ENCODE measurements around the gene CD2AP.
"Not testable (repeated sequence)": the region's sequence is repeated elsewhere in the genome, so short reads cannot be mapped to it uniquely, and the experiment has no call there.

CD2AP gene

DNA sequence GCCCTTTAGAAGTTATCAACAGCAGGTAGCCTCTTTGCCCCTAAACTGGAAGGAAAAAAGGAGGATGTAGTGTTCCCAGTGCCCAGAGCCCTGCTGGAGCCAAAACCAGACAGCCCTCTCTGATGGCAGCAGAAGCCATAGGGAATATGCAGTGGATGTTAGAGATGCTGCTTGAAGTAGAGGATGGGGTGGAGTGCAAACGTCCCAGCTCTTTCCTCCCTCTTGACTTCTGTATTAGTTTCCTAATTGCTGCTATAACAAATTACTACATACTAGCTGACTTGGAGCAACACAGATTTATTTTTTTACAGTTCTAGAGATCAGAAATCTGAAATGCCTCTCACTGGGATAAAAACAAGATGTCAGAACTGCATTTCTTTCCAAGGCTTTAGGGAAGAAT lies 12.5 kb upstream of the CD2AP start:
- DNase-seq = no peak

DNA sequence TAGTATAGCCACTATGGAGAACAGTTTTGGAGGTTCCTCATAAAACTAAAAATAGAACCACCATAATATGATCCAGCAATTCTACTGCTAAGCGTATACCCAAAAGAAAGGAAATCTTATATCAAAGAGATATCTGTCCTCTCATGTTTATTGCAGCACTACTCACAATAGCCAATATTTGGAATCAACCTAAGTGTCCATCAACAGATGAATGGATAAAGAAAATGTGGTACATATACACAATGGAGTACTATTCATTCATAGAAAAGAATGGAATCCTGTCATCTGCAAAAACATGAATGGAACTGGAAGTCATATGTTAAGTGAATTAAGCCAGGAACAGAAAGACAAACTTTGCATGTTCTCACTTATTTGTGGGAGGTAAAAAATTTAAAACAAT lies 5.7 kb upstream of the CD2AP start:
- DNase-seq = no peak

DNA sequence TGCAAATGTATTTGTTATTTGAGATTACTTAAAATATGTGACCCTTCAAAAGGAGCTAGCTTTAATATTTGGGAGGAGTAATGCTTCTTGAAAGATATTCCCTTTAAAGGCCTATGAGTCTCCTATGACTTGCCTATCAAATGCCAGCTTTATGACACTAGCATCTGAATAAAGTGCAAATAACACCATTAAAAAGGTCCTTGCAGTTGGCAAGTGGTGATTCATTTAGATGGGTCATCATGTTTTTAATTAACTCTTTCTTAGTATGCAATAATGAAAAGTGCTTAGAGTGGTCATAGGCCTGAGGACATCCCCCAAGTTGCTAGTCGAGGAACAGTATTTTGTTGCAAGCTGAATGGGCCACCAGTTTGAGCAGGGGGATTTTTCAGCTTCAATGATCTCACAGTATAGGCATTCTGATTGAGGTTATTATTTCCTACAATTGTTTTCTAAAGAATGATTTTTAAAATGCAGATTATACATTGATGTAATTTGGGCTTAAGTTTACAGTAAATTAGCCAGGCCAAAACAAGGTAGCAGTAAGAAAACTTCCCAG lies 3.7 kb upstream of the CD2AP start:
- DNase-seq = no peak

DNA sequence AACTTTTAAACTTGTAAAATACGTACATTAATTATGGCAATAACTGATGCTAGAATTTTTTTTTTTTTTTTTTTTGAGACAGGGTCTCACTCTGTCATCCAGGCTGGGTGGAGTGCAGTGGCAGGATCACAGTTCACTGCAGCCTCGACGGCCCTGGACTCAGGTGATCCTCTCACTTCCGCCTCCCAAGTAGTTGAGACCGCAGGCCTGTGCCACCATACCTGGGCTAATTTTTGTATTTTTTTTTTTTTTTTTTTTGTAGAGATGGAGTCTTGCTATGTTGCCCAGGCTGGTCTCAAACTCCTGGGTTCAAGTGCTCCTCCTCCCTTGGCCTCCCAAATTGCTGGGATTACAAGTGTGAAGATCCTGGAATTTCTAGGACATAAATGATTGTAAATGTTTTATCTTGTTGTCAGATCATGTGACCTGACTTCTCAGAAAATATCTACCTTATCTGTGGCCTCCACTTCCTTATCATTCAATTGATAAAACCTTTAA lies 2.2 kb upstream of the CD2AP start:
- DNase-seq = no peak

DNA sequence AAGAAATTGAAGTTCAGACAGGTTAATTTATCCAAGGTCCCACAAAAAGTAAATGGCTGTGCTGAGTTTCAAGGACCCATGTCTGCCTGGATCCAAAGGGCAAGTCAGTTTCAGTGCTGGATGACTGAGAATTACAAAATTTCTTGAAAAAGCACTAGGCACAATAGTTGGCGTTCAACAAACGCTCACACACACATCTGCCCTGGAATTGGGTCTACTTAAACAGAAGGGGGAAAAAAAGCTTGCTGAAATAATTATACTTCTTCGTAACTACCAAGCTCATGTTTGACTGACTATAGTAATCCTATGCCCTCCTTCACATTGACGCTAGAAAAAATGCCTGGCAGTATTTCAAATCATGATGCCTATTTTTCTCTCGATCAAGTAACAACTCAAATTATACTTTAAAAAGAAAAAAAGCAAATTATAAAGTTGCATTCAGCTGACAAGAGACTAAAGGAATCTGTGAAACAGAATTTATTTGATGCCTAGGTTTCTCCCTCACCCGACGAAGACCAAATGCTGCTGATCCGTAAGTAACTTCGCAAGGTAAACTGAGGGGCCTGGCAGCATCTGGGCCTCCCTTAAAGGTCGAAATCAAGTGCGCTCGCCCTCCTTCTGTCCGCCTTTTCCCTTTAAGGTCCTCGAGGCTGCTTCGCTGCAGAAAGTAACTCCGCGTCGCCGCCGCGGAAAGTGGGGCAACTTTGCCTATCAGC lies 650 bp upstream of the CD2AP start:
- DNase-seq = no peak

DNA sequence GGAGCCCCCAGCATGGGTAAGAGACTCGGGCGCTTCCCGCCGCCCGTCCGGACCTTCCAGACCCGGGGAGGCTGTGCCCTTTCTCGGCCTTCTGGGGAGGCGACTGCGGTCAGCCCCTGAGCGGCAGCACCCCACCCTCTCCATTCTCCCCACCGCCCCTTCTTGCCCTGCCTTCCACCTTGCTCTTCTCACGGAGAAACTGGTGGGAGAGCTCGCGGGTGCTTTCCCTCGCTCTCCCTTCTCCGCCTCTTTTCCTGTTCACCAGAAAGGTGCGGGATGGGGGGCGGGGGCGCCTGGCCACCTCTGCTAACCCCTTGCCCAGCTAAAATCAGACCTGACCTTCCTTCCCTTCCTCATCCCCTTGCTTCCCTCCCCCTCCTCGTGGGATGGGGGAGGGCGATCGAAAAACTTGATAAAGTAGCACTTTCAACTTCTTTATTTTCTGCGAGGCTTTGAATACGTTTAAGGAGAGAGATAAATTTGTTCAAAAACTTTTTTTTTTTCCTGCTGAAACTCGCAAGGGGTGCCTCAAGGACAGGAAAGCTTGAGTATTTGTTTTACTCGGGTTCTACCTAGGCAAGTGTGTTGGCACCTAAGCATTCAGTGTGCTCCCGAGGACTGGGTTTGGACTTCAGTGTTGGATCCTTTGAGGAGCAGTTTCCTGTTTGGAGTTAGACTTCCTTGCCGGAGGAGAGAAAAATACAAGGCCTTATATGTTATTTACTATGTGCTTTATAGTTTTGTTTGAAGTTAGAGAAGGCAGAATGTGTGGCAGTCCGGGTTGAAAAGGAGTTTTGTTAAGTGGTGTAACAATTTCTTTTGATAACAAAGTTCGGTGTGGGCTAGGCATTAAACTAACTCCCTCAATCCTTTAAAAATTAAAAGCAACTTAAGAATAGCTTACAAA lies 897 bp downstream of the CD2AP start:
- no peak for DNase-seq

DNA sequence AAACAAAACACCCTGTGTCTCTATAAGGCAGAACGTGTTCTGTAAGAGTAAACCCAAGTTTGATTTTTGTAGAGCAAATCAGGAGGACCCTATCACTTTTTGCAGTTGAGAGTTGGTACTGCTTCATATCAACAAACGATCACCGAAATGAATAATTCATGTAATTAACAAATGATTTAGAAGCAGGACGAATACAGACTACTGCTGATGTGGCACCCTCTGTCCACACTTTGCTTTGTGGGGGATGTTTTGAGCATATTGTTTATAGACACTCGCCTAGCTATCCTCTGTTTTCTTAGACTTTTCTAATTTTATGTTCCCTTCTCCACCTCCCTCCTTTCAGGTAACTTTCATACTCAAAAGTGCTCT lies 1.5 kb downstream of the CD2AP start:
- DNase-seq = no peak

DNA sequence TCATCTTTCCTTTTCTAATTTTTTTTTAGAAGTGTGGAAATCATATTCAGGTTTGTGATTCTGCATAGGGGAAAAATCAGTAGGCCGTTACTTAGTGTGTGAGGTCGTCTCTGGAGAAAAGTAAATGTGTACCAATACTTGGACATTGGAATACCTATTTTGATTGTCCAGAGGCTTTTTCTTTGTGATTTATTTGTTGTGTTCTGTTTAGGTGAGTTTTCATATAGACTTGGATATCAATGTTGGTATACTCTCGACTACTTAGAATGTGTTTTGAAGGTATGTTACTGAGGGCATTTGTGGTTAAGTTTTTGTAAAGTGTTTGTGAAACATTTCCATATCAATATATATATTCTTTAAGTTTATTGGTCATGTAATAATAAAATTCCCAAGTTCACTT lies 2.3 kb downstream of the CD2AP start:
- DNase-seq = no peak

DNA sequence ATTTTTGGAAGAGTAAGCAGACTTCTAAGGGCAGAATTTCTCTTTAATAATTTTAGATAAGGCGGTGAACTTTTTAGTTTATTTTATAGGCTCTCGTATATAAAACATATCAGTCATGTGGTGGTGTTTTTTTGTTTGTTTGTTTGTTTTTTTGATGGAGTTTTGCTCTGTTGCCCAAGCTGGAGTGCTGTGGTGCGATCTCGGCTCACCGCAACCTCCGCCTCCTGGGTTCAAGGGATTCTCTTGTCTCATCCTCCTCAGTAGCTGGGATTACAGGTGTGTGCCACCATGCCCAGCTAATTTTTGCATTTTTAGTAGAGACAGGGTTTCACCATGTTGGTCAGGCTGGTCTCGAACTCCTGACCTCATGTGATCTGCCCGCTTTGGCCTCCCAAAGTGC lies 3.6 kb downstream of the CD2AP start:
- DNase-seq = not testable (repeated sequence)

DNA sequence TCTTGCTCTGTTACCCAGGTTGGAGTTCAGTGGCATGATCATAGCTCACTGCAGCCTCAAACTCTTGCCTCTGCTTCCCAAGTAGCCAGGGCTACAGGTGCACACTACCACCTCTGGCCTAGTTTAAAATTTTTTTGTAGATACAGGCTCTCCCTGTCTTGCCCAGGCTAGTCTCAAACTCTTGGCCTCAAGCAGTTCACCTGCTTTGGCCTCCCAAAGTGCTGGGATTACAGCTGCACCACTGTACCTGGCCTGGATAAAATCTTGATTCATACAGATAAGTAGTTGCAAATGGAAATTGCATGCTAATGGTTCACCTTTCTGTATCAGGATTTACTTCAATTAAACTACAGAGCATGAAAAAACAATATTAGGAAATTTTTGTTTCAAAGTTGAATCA lies 4.2 kb downstream of the CD2AP start:
- DNase-seq = no peak

DNA sequence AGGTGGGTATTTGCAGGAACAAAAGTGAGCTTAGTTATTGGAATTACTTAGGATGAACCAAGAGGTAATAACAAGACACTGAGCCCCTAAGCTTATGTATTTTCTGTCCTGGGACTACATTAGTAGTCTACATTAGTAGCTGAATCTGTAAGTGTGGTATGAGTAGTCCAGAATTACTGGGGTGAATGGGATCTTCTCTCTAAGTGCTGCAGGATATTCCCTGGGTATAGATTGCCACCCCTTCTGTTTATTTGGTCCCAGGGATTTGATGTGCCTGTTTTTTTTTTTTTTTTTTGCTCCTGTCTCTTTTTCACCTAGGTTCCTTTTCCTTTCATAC lies 5.9 kb downstream of the CD2AP start:
- no peak for DNase-seq

DNA sequence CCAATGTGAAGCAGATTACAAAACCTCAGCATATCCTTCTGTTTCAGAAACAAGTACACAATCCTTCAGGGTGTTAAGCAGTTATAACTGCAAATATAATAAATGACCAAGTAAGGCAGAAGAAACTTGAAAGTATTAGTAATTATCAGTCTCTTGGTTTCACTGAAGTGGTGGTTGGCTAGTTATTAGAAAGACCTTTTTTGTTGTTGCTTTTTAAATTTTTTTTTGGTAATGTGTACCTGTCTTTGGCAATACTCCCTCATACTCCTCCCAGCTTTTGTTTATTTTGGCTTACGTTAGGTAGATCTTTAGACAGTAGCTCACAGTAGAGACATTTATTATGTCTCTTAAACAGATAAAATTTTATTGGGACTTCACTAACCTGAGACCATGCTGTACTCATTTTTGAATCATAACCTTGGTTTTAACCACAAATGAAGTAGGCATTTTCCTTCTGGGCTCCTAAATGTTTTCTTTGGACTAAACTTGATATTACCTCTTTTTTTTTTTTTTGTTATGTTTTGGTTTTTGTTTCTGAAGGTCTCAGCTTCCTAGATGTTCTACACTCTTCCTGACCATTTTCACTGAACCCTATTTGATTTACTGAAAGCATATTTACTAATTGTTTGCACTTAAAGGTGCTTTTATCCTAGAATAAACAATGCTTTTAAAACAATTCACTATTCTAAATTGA lies 6.4 kb downstream of the CD2AP start:
- no peak for DNase-seq

DNA sequence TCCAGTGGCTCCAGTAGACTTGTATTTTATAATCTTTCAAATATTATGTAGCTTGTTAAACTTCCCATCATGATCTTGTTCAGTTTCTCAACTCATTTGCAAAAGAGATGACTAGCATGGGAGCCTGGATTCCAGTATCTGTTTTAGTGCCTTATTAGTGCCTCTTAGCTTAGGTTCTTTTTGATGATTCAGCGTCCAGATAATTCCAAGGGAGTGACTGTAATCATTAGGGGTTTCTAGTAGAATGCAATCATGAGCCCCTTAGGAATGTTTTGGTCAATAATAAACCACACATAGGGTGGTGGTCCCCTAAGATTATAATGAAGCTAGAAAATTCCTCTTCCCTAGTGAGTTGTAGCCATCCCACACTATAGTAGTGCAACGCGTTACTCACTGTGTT lies 7.0 kb downstream of the CD2AP start:
- no peak for DNase-seq

DNA sequence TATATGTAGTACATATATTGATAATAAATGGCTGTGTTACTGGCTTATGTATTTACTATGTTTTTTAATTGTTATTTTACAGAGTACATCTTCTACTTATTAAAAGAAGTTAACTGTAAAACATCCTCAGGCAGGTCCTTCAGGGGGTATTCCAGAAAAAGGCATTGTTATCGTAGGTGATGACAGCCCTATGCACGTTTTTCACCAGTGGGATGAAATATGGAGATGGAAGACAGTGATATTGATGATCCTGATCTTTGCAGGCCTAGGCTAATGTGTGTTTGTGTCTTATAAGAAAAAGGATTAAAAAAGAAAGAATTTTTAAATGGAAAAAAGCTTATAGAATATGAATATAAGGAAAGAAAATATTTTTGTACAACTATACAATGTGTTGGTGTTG lies 7.5 kb downstream of the CD2AP start:
- DNase-seq = no peak

DNA sequence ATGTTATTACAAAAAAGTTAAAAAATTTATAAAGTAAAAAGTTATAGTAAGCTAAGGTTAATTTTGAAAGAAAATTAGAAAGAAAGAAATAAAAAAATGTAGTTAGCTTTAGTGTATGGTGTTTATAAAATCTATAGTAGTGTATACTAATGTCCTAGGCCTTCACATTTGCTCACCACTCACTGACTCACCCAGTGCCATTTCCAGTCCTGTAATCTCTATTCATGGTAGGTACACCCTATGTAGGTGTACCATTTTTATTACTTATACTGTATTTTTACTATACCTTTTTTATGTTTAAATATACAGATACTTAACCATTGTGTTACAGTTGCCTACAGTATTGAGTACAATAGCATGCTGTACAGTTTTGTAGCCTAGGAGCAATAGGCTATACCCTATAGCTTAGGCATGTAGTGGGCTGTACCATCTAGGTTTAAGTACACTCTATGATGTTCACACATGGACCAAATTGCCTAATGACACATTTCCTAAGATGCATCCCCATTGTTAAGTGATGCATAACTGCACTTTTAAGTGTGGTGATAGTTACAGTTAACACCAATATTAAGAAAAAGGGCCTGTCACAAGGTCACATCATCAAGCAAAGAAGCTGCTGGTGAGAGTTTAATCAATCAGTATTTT lies 8.0 kb downstream of the CD2AP start:
- DNase-seq = no peak

DNA sequence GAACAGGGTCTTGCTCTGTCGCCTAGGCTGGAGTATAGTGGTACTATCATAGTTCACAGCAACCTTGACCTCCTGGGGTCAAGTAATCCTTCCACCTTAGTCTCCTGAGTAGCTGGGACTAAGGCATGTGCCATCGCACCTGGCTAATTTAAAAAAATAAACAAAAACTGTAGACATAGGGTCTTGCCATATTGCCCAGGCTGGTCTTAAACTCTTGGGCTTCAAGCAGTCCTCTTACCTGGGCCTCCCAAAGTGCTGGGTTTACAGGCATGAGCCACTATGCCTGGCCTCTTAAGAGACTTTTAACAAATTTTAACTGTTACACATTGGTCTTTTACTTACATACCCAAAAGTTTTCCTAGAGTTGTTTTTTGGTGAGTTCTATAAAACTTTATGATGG lies 12.4 kb downstream of the CD2AP start:
- no peak for DNase-seq

DNA sequence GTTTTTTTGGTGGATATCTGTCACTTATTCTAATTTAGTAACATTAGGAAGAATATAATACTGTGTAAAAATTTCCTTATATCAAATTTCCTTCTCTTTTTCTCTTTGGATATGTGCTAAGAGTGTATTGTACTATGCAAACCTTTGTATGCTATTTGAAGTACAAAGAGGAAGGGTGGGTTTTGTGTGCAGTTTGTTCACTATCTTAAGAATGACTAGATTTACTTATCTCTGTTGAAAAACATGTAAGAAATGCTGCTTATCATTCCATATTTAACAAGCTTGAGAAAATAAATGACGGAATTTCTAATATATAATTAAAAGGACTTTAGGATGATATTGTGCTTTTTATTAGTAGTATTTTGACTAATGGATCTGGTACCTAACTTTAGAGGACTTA lies 13.1 kb downstream of the CD2AP start:
- no peak for DNase-seq

DNA sequence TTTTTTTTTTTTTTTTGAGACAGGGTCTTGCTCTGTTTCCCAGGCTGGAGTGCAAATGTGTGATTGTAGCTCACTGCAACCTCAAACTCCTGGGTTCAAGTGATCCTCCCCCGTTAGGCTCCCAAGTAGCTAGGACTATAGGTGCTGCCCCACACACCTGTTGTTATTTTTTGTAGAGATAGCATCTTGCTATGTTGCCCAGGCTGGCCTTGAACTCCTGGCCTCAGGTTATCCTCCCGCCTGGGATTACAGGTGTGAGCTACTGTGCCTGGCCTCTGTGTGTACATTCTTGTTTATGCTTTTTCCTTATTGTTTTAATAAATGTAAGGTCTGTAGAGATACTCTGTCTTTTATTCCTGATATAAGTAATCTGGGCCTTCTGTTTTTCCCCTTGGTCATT lies 14.8 kb downstream of the CD2AP start:
- DNase-seq = no peak

DNA sequence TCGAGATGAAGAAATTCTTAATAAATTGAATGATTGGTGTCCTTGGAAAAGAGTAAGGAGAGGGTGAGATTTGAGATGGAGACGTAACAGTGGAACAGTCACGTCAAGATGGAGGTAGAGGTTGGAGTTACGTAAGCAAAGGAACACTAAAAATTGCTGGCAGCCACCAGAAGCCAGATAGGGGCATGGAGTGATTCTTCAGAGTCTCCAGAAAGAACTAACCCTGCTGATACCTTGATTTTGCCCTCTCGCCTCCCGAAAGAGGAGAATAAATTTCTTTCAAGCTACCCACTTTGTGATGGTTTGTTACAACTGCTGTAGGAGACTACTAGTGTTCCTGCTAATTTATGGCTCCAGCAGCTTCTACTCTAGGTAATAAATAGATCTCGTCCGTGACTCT lies 17.6 kb downstream of the CD2AP start:
- no peak for DNase-seq

DNA sequence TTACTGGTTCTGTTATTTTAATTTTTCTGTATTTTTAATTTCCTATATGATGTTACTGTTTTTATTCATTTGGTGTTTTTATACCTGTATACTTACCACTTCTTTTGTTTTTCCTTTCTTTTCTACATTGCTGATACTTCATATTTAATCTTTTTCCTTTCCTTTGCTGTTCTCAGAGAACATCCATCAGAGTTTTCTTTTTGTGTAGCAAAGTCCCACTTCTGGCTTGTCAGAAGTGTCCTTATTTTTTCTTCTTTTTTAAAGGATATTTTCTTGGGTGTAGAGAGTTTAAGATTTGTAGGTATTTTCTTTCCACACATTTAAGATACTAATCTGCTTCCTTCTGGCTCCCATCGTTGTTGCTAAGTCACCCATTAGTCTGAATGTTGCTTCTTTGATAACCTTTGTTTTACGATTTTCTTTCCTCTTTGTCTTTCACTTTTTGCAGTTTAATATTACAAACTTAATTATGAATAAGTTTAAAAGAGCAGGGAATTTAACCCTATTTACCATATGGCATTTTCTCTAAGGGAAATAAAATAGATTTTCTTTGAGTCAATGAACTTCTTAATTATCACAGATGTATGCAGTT lies 18.5 kb downstream of the CD2AP start:
- no peak for DNase-seq

DNA sequence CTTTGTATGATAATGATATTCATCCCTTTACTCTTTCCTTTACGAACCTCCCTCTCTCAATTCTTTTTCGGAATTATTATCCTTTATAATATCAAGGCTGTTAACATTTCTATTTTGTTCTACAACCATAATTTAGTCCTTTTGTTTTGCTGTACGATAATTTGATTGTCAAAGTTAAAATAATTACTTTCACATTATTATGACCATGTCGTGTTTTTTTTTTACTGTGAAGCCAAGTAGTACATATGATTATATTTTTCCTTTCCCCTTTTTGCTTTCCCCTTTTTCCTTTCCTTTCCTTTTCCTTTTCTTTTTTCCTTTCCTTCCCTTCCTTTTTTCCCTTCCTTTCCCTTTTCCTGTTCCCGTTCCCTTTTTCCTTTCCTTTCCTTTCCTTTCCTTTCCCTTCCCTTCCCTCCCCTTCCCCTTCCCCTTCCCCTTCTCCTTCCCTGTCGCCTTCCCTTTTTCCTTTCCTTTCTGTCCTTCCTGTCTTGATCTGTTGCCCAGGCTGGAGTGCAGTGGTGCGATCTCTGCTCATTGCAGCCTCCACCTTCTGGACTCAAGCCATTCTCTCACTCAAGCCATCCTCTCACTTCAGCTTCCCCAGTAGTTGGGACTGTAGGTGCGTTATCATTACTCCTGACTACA lies 19.5 kb downstream of the CD2AP start:
- no peak for DNase-seq

DNA sequence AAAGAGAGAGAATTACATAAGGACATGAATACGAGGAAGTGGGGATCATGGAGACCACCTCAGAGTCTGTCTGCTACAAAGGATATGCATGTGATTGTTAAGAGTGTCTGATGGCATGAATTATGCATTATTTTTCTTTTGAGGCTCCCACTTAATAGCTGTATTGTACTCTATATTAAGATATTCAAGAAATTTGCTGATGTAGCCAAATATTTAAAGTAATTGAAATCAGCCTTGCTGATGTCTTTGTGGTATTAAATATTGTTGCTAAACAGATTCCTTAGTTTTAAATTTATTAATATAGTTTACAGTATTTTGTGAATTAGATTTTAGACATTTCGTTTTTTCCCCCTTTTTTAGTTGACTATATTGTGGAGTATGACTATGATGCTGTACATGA lies 25.3 kb downstream of the CD2AP start:
- DNase-seq = no peak

All from SHP77 (cell line).